ENCODE results near the gene HMG20A. TPM values are rescaled to one million over a fixed set of nuclear protein-coding genes. Genes with fewer than 3 reads are reported as not detected.
"Not testable (repeated sequence)": the region's sequence is repeated elsewhere in the genome, so short reads cannot be mapped to it uniquely, and the experiment has no call there.

The HMG20A gene
- total RNA-seq, 2 experiments from 2014 or later, result 47.4 to 58.7 TPM

DNA sequence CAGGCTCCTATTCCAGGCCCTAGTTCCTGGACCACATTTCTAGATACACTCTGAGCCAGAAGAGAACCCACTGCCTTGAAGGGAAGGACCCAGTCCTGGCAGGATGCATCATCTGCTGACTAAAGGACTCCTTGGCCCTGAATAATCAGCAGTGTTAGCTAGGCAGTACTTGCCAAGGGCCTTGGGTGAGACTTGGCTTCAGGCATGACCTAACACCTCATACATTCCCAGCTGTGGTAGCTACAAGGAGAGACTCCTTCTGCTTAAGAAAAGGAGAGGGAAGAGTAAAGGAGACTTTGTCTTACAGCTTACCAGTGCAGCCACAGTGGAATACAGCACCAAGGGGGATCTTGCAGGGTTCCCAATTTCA, 27.2 kb upstream of the HMG20A start:
- Mint-ChIP-seq H3K27me3 (peaks cover 2% of the 10 kb centered on the region), H3K4me1 (no peaks in the 10 kb centered on the region), H3K36me3 (ENCODE audit: low read depth) (peaks cover 16% of the 10 kb centered on the region), H3K9me3 (peaks cover 32% of the 10 kb centered on the region), H3K27ac (no peak overlapping the region), H3K4me3 (no peak overlapping the region)
- CTCF ChIA-PET, result interaction anchor here (1.5 kb wide), 1 partner anchor 40 kb away, joined by 4 read pairs; no protein-coding TSS in a partner anchor
- no peak for DNase-seq
- POLR2A ChIA-PET, result no interaction called here

DNA sequence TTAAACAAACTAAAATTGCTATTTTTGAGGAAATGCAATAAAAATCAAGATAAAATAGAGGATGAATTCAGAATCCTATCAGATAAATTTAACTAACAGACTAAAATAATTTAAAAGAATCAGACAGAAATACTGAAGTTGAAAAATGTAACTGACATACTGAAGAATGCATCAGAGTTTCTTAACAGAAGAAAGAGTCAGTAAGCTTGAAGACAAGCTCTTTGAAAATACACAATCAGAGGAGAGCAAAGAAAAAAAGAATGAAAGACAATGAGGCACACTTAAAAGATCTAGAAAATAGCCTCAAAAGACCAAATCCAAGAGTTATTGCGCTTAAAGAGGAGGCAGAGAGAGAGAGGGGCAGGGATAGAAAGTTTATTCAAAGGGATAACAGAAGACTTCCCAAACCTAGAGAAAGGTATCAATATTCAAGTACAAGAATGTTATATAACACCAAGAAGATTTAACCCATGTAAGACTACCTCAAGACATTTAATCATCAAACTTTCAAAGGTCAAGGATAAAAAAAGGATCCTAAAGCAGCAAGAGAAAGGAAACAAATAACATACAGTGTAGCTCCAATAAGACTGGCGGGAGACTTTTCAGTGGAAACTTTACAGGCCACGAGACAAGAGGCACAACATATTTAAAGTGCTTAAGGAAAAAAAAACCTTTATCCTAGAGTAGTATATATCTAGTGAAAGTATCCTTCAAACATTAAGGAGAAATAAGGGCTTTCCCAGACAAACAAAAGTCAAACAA, 25.5 kb upstream of the HMG20A start:
- ChIA-PET POLR2A (no interaction called here), CTCF (no interaction called here)
- Mint-ChIP-seq H3K36me3 (ENCODE audit: low read depth) (peaks cover 25% of the 10 kb centered on the region), H3K4me1 (no peaks in the 10 kb centered on the region), H3K27me3 (peaks cover 2% of the 10 kb centered on the region), H3K4me3 (no peak overlapping the region), H3K9me3 (peaks cover 43% of the 10 kb centered on the region), H3K27ac (no peak overlapping the region)
- DNase-seq, result no peak

DNA sequence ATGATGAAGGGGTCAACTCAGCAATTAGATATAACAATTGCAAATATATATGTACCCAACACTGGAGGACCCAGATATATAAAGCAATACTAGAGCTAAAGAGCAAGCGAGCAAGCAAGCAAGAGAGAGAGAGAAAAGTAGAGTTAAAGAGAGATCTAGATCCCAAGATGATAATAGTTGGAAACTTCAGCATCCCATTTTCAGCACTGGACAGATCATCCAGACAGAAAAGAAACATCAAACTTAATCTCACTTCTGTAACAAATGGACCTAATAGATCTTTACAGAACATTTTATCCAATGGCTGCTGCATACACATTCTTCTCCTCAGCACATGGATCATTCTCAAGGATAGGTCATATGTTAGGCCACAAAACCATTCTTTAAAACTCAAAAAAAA, 24.0 kb upstream of the HMG20A start:
- no peaks in the 10 kb centered on the region for H3K4me1 Mint-ChIP-seq
- H3K4me3 Mint-ChIP-seq, result no peak overlapping the region
- no peak overlapping the region for H3K27ac Mint-ChIP-seq
- H3K9me3 Mint-ChIP-seq, result peaks cover 45% of the 10 kb centered on the region
- peaks cover 26% of the 10 kb centered on the region for H3K36me3 Mint-ChIP-seq (ENCODE audit: low read depth)
- CTCF ChIA-PET, result no interaction called here
- H3K27me3 Mint-ChIP-seq, result peaks cover 2% of the 10 kb centered on the region
- POLR2A ChIA-PET, result no interaction called here
- DNase-seq, result no peak

DNA sequence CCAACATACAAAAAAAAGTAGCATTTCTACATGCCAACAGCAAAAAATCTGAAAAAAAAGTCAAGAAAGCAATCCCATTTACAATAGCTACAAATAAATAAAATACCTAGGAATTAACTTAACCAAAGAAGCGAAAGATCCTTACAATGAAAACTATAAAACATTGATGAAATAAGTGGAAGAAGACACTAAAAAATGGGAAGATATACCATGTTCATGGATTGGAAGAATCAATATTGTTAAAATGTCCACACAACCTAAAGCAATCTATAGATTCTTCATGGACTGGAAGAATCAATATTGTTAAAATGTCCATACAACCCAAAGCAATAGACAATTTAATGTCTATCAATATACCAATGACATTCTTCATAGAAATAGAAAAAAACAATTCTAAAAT, 21.8 kb upstream of the HMG20A start:
- Mint-ChIP-seq H3K4me3 (no peak overlapping the region), H3K9me3 (peaks cover 43% of the 10 kb centered on the region), H3K36me3 (ENCODE audit: low read depth) (peaks cover 28% of the 10 kb centered on the region), H3K27ac (no peak overlapping the region), H3K27me3 (peaks cover 2% of the 10 kb centered on the region), H3K4me1 (peaks cover 5% of the 10 kb centered on the region)
- POLR2A ChIA-PET, result no interaction called here
- no peak for DNase-seq
- CTCF ChIA-PET, result no interaction called here

DNA sequence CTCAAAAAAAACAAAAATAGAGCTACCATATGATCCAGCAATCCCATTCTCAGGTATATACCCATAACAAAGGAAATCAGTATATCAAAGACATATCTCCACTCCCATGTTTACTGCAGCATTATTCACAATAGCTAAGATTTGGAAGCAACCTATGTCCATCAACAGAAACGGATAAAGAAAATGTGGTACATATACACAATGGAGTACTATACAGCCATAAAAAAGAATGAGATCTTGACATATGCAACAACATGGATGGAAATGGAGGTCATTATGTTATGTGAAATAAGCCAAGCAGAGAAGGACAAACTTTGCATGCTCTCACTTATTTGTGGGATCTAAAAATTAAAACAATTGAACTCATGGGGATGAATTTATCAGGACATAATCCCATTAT, 20.4 kb upstream of the HMG20A start:
- ChIA-PET CTCF (no interaction called here), POLR2A (no interaction called here)
- Mint-ChIP-seq H3K27ac (no peak overlapping the region), H3K4me3 (no peak overlapping the region), H3K36me3 (ENCODE audit: low read depth) (peaks cover 23% of the 10 kb centered on the region), H3K4me1 (peaks cover 5% of the 10 kb centered on the region), H3K27me3 (no peaks in the 10 kb centered on the region), H3K9me3 (peaks cover 36% of the 10 kb centered on the region)
- no peak for DNase-seq

DNA sequence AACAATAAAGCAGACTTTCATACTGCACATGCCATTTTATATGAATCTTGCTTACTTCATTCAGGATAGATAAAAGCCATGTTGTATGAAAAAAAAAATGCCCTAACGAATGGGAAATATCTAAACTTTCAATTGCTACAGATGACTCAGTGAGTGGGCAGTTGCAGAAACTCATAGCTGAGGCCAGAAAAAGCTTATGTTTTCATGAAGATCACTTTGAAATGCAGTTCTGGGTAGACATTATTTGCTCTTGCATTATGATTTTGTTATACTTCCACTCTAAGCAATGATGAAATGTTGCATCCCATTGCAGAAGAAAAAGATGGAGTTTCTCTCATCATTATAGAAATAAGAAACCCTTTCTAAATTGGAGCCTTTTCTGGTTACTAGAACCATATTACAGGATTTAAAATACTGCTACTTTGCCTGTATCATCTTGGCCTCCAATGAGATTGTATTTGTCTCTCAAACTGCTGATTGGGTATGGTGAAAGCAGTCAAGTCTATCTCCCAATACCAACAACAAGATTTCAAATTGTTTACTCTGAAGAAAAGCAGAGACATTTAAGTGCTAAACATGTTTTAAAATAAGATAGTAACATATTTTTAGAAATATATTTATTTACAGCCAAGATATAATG, 17.8 kb upstream of the HMG20A start:
- no peak for DNase-seq
- POLR2A ChIA-PET, result no interaction called here
- CTCF ChIA-PET, result interaction anchor here (0.7 kb wide), 1 partner anchor 1013 kb away, joined by 3 read pairs; no protein-coding TSS in a partner anchor

DNA sequence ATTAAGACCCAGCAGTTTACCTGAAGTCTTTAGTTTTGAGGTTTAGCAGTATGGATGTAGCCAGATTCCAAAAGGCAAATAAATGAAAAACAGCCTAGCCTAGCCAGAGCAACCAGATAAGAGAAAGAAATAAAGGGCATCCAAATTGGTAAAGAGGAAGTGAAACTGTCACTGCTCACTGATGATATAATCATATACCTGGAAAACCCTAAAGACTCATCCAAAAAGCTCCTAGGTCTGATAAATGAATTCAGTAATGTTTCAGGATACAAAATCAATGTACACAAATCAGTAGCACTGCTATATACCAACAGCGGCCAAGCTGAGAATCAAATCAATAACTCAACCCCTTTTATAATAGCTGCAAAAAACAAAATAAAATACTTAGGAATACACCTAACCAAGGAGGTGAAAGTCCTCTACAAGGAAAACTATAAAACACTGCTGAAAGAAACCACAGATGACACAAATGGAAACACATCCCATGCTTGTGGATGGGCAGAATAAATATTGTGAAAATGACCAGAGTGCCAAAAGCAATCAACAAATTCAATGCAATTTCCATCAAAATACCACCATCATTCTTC, 14.4 kb upstream of the HMG20A start:
- H3K4me3 Mint-ChIP-seq; POLR2A ChIA-PET; H3K36me3 Mint-ChIP-seq (ENCODE audit: low read depth); H3K9me3 Mint-ChIP-seq; H3K27ac Mint-ChIP-seq; H3K27me3 Mint-ChIP-seq; DNase-seq: not testable (repeated sequence)
- H3K4me1 Mint-ChIP-seq, result peaks cover 46% of the 10 kb centered on the region
- CTCF ChIA-PET, result interaction anchor here (0.8 to 1.1 kb wide), 2 partner anchors 13 to 27 kb away, joined by 3 to 4 read pairs; no protein-coding TSS in a partner anchor

More for the DNA sequence above, 17.8 kb upstream of the HMG20A start:
- Mint-ChIP-seq H3K9me3 (peaks cover 21% of the 10 kb centered on the region), H3K27ac (no peak overlapping the region), H3K36me3 (ENCODE audit: low read depth) (peaks cover 16% of the 10 kb centered on the region), H3K27me3 (no peaks in the 10 kb centered on the region), H3K4me3 (no peak overlapping the region), H3K4me1 (peaks cover 27% of the 10 kb centered on the region)

DNA sequence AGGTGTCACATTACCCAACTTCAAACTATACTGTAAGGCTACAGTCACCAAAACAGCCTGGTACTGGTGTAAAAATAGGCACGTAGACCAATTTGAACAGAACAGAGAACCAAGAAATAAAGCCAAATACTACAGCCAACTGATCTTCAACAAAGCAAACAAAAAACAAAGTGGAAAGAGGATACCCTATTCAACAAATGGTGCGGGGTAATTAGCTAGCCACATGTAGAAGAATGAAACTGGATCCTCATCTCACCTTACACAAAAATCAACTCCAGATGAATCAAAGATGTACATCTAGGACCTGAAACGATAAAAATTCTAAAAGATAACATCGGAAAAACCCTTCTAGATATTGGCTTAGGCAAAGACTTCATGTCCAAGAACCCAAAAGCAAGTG, 13.8 kb upstream of the HMG20A start:
- Mint-ChIP-seq H3K27me3 (no peaks in the 10 kb centered on the region), H3K36me3 (ENCODE audit: low read depth) (peaks cover 2% of the 10 kb centered on the region), H3K4me1 (peaks cover 46% of the 10 kb centered on the region), H3K4me3 (no peak overlapping the region), H3K9me3 (peaks cover 4% of the 10 kb centered on the region), H3K27ac (no peak overlapping the region)
- no peak for DNase-seq
- CTCF ChIA-PET, result no interaction called here
- POLR2A ChIA-PET, result no interaction called here

DNA sequence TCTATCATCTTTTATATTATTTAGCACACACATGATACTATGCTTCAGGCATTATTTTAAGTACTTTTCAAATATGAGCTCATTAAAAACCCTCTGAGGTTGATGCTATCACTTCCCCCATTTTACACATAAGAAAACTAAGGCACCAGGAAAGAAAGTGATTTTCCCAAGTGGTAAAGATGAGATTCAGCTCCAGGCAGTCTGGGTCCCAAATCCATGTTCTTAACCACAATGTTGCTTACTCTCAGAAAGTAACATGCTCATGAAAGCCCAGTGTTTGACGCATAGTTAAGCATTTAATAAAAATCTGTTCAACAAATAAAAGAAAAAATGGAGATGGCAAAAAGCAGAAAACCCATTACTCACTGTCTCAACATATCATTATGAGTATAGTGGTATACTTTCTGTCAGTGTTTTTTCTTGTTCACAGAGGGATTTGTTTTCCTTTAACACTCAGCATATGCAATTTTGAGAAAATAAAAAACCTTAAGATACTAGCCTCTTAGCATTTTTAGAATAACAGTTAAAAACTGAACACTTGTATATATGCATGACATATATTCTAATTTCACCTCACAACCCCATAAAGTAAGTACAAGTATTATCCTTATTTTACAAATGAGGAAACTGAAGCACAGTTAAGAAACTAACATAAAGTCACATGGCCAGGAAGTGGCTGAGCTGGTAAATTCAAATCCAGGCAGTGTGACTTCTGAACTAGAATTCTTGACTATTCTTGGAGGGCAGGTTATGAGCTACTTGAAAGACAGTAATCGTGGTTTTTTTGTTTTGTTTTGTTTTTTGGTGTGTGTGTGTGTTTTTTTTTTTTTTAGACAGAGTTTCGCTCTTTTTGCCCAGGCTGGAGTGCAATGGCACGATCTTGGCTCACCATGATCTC, 11.2 kb upstream of the HMG20A start:
- DNase-seq, result peak; percentile 59
- no peaks in the 10 kb centered on the region for H3K27me3 Mint-ChIP-seq
- POLR2A ChIA-PET, result no interaction called here

DNA sequence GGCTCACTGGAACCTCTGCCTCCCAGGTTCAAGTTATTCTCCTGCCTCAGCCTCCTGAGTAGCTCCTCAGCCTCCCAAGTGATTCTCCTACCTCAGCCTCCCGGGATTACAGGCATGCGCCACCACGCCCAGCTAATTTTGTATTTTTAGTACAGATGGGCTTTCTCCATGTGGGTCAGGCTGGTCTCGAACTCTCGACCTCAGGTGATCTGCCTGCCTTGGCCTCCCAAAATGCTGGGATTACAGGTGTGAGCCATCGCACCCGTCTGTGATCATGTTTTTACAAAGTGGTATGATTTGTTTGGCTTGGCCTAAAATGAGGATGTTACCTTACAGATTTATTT, 10.6 kb upstream of the HMG20A start:
- POLR2A ChIA-PET, result not testable (repeated sequence)
- CTCF ChIA-PET, result interaction anchor here (0.6 to 1.2 kb wide), 3 partner anchors 9 to 1130 kb away, joined by 3 to 4 read pairs (median 4); partner anchors contain the start of gene PSMA4

More for the DNA sequence above, 11.2 kb upstream of the HMG20A start:
- CTCF ChIA-PET, result interaction anchor here (0.6 to 1.2 kb wide), 3 partner anchors 10 to 1131 kb away, joined by 3 to 4 read pairs (median 4); partner anchors contain the start of gene PSMA4
- Mint-ChIP-seq H3K4me1 (peaks cover 44% of the 10 kb centered on the region), H3K27ac (peak overlapping the region; percentile 76), H3K4me3 (peak overlapping the region; percentile 17), H3K36me3 (ENCODE audit: low read depth) (no peaks in the 10 kb centered on the region), H3K9me3 (peaks cover 4% of the 10 kb centered on the region)

DNA sequence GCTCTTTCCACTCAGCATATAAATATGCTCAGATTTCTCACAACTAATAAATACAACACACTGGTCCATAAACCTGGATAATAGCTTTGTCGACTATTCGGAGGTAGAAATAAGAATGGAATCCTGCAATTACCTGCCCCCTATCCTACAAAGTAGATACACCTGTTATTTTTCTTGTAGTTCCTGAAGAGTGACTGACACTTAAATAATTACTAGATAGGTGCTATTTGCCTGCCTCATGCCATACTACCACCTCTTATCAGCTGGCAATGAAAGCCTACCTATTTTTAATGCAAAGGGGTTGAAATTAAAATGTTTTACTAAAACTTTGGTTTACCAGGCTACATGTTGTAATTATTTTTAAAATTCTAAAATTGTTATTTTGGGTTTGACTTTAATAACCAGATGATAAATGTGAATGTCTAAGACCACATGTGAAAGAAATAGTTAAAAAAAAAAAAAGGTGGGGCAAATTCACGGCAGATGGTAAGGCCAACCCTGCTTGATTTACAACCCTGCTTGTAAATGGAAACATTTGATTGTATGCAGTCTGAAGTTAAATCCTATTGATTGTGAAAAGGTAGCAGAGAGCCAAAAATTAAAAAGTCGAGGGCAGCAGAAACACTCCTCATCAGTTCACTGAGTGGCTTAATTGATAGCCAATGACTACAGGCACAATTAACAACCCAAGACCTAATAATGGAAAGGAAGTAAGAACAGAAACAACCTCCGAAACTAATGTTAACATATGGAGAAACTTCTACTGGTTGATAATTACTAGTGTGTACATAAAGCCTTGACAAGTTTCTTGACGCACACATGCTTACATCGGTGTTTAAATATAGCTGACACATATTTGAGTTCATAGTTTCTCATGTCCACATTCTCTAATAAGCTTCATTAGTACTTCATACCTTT, 9.7 kb upstream of the HMG20A start:
- ChIA-PET POLR2A (no interaction called here), CTCF (interaction anchor here (0.6 to 1.2 kb wide), 2 partner anchors 15 to 109 kb away, joined by 3 to 4 read pairs; no protein-coding TSS in a partner anchor)
- no peak overlapping the region for H3K4me3 Mint-ChIP-seq
- peaks cover 40% of the 10 kb centered on the region for H3K4me1 Mint-ChIP-seq
- H3K27me3 Mint-ChIP-seq, result no peaks in the 10 kb centered on the region
- no peak for DNase-seq
- peak overlapping the region; percentile 76 for H3K27ac Mint-ChIP-seq
- H3K9me3 Mint-ChIP-seq, result peaks cover 4% of the 10 kb centered on the region
- H3K36me3 Mint-ChIP-seq (ENCODE audit: low read depth), result no peaks in the 10 kb centered on the region

More for the DNA sequence above, 10.6 kb upstream of the HMG20A start:
- Mint-ChIP-seq H3K4me1 (peaks cover 46% of the 10 kb centered on the region), H3K27ac (peak overlapping the region; percentile 76), H3K4me3 (peak overlapping the region; percentile 17)
- H3K9me3 Mint-ChIP-seq; H3K27me3 Mint-ChIP-seq; DNase-seq; H3K36me3 Mint-ChIP-seq (ENCODE audit: low read depth): not testable (repeated sequence)

DNA sequence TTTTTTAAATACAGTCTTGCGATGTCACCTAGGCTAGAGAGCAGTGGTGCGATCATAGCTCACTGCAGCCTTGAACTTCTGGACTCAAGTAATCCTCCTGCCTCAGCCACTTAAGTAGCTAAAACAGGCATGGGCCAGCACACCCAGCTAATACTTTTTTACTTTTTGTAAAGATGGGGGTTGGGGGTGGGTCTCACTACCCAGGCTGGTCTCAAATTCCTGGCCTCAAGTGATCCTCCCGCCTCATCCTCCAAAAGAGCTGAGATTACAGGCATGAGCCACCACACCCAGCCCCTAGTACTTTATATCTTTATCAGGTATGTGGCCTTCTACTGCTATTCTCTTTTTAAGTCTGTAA, 9.1 kb upstream of the HMG20A start:
- Mint-ChIP-seq H3K27me3 (no peaks in the 10 kb centered on the region), H3K4me3 (no peak overlapping the region), H3K4me1 (peaks cover 34% of the 10 kb centered on the region), H3K36me3 (ENCODE audit: low read depth) (no peaks in the 10 kb centered on the region), H3K27ac (no peak overlapping the region), H3K9me3 (peaks cover 4% of the 10 kb centered on the region)
- ChIA-PET CTCF (no interaction called here), POLR2A (no interaction called here)
- DNase-seq, result no peak
